SJSA1 (cell line): ENCODE measurements around the gene MRPL16. TPM values are rescaled to one million over a fixed set of nuclear protein-coding genes. Genes with fewer than 3 reads are reported as not detected.
"Not testable (repeated sequence)": the region's sequence is repeated elsewhere in the genome, so short reads cannot be mapped to it uniquely, and the experiment has no call there.

Source experiments
- DNase-seq, 2 experiments: peaks; one replicate each; pipeline ENCODE4 v3.0.0-alpha.2; 2015 to 2020; ENCODE audit warnings: low spot score in 2 of 2, low read depth in 1 of 2
- H3K27ac ChIP-seq: fragments of 250-450 bp; sonication (Bioruptor Pico); 2 replicates; pipeline ENCODE4 v1.5.1; 2020; ENCODE audit warnings: mild to moderate bottlenecking, moderate library complexity
- H3K27me3 ChIP-seq: fragments of 250-450 bp; sonication (Bioruptor Pico); replicated peaks from 2 replicates; pipeline ENCODE4 v1.5.1; 2020; ENCODE audit warnings: mild to moderate bottlenecking, moderate library complexity
- H3K36me3 ChIP-seq: fragments of 250-450 bp; sonication (Bioruptor Pico); 2 replicates; pipeline ENCODE4 v1.5.1; 2020; ENCODE audit warnings: mild to moderate bottlenecking
- H3K4me1 ChIP-seq: fragments of 250-450 bp; sonication (Bioruptor Pico); replicated peaks from 2 replicates; pipeline ENCODE4 v1.6.1; 2021; ENCODE audit warnings: mild to moderate bottlenecking
- H3K4me3 ChIP-seq: fragments of 250-450 bp; sonication (Bioruptor Pico); 2 replicates; pipeline ENCODE4 v1.5.1; 2020; ENCODE audit warnings: mild to moderate bottlenecking
- H3K9me3 ChIP-seq: fragments of 250-450 bp; sonication (Bioruptor Pico); replicated peaks from 2 replicates; pipeline ENCODE4 v1.5.1; 2020; ENCODE audit warnings: mild to moderate bottlenecking
- total RNA-seq: library from RNA; depleted of rRNA; stranded (reverse); fragments of >200 nt; shearing (Covaris generic); gene quantifications from 2 replicates; pipeline ENCODE4 v1.2.3, GENCODE V29; 2014

The MRPL16 gene
- total RNA-seq, 1 experiment from 2014 or later, result 93.0 TPM

DNA sequence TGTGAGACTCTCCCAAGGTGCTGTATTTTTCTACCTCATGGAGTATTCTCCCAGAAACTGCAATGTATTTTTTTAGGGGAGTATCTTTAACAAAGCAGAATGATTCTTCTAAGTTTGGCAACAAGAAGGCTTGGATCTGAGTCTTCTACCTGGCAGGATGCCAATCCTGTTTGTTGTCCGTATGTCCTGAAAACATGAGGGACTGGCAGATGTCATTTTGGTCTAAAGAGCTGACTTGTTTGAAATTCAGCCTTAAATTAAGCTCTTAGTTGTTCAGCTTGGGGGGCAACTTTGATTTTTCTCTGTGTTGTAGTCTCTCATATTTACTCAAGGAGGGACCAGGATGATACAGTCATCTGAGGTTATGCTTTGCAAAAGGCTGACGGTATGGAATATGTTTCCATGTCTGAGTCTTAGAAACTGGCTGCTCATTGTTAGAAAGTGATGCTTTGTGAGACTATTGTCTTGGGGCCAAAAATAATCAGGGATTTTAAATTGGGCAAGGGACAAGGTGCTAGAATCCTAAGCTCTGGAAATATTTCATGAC, 9.3 kb downstream of the MRPL16 start:
- H3K9me3 ChIP-seq, result no peaks in the 10 kb centered on the region
- no peak overlapping the region for H3K4me3 ChIP-seq
- peaks cover 47% of the 10 kb centered on the region for H3K36me3 ChIP-seq
- no peaks in the 10 kb centered on the region for H3K27me3 ChIP-seq
- no peak for DNase-seq
- no peak overlapping the region for H3K27ac ChIP-seq
- H3K4me1 ChIP-seq, result no peaks in the 10 kb centered on the region

DNA sequence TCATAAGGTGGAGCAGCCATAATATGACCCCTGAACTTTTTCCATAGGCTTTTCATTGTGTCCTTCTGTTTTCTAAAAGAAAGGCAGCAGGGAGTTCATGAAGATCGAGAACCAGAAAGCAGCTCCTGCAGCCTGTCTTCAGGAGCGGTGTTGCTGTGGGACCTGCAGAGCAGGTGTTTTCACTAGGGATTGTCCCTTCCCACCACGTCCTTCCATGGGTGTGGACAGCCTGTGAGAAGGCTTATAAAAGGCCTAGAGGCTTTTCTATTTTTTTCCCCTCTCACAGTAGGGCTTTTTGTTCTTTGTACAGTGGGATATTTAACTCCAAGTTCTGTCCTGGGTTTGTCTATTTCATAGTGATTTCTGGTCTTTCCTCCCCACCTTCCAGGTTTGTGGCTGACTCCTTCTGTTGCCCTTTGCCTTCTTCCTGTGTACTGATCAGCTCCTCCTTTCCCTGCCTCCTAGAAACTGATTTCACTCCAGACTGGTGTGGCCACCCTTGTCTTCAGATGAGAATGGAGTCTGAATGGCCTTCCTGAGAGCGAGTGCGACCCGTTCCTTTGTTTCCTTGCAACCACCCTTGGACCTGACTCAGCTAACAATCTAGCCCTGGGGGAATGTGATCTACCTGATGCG, 10.1 kb downstream of the MRPL16 start:
- Histone ChIP-seq H3K4me1 (no peaks in the 10 kb centered on the region), H3K27ac (no peak overlapping the region), H3K27me3 (no peaks in the 10 kb centered on the region), H3K9me3 (no peaks in the 10 kb centered on the region), H3K4me3 (no peak overlapping the region), H3K36me3 (peaks cover 47% of the 10 kb centered on the region)
- DNase-seq, result no peak

DNA sequence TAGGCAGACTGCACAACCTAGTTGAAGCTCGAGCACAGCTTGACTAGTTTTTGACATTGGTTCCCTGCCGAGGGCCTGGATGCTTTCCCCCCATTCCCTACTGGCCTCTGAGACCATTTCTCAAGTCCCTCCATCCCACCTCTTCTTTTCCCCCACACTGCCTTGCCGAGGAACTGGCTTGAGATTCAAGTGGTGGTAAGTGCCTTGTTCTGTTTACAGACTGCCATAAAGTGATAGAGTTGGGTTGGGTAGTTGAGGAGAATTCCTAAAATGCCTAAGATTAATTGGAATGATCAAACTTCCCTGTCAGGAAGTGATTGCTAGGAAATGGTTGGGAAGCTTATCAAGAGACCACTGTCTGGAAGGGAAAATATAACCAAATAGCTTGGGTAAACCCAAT, 16.2 kb downstream of the MRPL16 start:
- DNase-seq, result no peak
- Histone ChIP-seq H3K4me3 (no peak overlapping the region), H3K4me1 (no peaks in the 10 kb centered on the region), H3K36me3 (peaks cover 65% of the 10 kb centered on the region), H3K27me3 (no peaks in the 10 kb centered on the region), H3K9me3 (no peaks in the 10 kb centered on the region), H3K27ac (no peak overlapping the region)

DNA sequence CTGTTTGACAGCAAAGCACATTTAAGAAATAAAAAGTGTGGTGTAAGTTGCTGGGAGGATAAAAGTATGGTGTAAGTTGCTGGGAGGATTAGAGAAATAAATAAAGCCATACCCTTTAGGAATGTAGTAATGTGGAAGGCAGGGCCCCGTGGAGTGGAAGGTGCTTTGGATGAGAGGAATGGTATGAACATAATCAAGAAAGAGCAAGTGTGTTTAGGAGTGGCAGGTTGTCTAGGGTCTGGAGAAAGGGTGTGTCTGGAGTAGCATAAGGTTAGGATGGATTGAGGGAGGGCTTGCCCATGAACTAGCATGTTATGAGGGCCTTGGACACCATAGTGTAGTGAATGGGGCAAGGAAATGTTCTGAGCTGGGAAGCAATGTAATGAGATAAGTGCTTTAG, 18.1 kb downstream of the MRPL16 start:
- Histone ChIP-seq H3K4me3 (no peak overlapping the region), H3K36me3 (peaks cover 72% of the 10 kb centered on the region), H3K27ac (no peak overlapping the region), H3K9me3 (no peaks in the 10 kb centered on the region), H3K27me3 (no peaks in the 10 kb centered on the region), H3K4me1 (peaks cover 8% of the 10 kb centered on the region)
- DNase-seq, result no peak

DNA sequence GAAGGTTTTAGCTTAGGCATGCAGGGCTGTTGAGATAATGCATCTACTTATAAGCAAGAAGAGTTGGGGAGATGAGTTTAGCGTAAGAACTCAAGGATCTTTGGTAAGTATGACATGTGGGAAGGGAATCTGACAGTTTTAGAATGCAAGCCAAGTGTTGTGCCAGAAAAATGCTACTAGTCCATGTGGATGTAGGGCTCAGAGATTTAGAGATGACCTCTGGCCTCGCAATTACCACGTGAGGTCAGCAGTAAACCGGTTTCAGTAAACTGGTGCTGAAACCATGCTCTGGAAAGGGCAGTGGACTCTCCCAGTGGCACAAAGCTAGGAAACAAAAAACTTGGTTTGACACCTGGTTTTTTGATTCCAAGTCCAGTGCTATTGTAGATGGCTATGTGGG, 18.9 kb downstream of the MRPL16 start:
- H3K27ac ChIP-seq, result no peak overlapping the region
- peaks cover 69% of the 10 kb centered on the region for H3K36me3 ChIP-seq
- peaks cover 16% of the 10 kb centered on the region for H3K4me1 ChIP-seq
- DNase-seq, result no peak
- no peak overlapping the region for H3K4me3 ChIP-seq
- no peaks in the 10 kb centered on the region for H3K9me3 ChIP-seq
- H3K27me3 ChIP-seq, result no peaks in the 10 kb centered on the region

DNA sequence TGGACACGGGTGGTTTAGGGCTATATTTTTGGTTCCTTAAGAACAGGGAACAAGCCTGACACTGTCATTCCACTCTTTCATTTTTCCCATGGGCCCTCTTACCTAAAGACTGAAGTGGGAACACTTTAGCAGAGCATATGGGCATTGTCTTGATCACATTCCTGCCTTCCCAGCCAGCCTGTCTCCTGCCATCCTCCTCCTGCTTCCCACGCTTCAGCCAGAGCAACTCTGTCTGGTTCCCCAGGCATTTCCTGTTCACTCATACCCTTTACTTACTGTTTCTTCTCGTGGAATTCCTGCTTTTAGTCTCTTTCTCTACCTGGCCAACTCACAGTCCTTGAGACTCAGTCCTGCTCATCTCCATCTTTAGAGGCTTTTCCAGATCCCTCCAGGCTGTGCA, 22.8 kb downstream of the MRPL16 start:
- H3K36me3 ChIP-seq, result peaks cover 37% of the 10 kb centered on the region
- H3K27me3 ChIP-seq, result no peaks in the 10 kb centered on the region
- H3K27ac ChIP-seq, result peak overlapping the region; percentile 37
- H3K4me3 ChIP-seq, result no peak overlapping the region
- H3K9me3 ChIP-seq, result no peaks in the 10 kb centered on the region
- peak in 1 of 2 experiments; percentile 54 for DNase-seq
- peaks cover 20% of the 10 kb centered on the region for H3K4me1 ChIP-seq

DNA sequence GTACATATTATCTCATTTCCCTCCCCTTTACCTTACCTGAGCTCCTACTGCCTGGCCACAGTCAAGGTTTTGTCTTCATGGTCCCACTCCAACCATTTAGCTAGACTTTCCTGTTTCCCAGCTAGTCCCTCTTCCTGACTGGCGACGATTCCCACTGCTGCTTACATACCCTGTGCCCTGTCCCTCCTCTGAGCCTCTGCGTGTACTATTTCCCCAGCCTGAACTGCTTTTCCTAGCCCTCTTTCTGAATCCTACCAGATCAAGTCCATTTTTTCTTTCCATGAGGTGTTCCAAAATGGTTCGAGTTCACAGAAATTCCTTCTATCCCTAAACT, 23.4 kb downstream of the MRPL16 start:
- DNase-seq, result no peak
- H3K4me3 ChIP-seq, result no peak overlapping the region

DNA sequence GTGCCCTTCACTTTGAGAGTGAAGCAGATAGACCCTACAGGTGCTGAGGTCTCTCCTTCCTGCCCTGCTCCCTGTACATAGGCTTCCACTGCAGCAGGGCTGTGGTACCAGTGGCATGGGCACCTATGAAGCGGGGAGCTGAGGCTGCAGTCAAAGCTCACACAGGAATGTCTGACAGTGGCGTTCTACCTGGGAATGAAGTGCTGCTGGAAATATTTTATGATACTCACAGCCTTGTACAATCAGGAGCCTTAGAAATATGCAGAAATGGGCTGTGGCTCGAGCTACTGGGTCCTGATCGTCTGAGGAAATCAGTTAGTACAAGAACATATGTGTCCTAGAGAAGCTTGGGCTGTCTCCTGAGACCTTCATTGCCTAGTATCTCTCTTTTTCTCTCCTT, 24.8 kb downstream of the MRPL16 start:
- Histone ChIP-seq H3K9me3 (no peaks in the 10 kb centered on the region), H3K27me3 (no peaks in the 10 kb centered on the region), H3K36me3 (peaks cover 20% of the 10 kb centered on the region), H3K4me3 (no peak overlapping the region), H3K4me1 (peaks cover 20% of the 10 kb centered on the region), H3K27ac (no peak overlapping the region)
- no peak for DNase-seq

More for the DNA sequence above, 23.4 kb downstream of the MRPL16 start:
- H3K4me1 ChIP-seq, result peaks cover 20% of the 10 kb centered on the region
- no peaks in the 10 kb centered on the region for H3K9me3 ChIP-seq
- H3K36me3 ChIP-seq, result peaks cover 31% of the 10 kb centered on the region
- no peaks in the 10 kb centered on the region for H3K27me3 ChIP-seq
- H3K27ac ChIP-seq, result peak overlapping the region; percentile 37

DNA sequence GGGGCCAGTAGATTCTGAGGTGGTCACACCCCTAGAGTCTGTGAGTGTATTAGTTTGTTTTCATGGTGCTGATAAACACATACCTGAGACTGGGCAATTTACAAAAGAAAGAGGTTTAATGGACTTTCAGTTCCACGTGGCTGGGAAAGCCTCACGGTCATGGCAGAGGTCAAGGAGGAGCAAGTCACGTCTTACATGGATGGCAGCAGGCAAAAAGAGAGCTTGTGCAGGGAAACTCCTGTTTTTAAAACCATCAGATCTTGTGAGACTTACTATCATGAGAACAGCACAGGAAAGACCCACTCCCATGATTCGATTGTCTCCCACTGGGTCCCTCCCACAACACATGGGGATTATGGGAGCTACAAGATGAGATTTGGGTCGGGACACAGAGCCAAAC, 26.1 kb downstream of the MRPL16 start:
- not testable (repeated sequence) for DNase-seq, H3K4me3 ChIP-seq, H3K27ac ChIP-seq, H3K27me3 ChIP-seq, H3K9me3 ChIP-seq
- peaks cover 20% of the 10 kb centered on the region for H3K4me1 ChIP-seq
- H3K36me3 ChIP-seq, result peaks cover 10% of the 10 kb centered on the region

DNA sequence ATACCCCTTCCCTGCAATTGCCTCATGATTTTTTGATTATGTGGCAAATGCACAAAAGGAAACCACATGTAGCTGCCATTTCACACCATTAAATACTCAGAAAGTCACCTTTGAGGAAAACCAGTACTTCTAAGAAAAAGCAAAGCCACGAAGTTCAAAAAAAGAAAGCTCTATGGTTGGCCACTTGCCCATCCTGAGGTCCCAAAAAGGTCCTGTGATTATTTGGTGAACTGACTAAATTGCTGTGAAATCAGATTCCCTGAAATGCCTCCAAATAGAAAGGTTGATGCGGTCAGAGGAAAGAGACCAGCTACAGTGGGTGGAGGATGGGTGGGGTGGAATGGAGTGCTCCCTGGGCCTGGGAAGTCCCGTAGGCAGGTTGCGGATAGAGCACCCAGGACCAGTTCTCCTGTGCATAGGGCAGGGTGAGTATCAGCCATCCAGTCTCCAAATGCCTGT, 26.9 kb downstream of the MRPL16 start:
- peaks cover 20% of the 10 kb centered on the region for H3K4me1 ChIP-seq
- H3K36me3 ChIP-seq, result peaks cover 8% of the 10 kb centered on the region; the same call in 1 of the 2 replicates
- DNase-seq, result no peak
- no peaks in the 10 kb centered on the region for H3K9me3 ChIP-seq
- no peaks in the 10 kb centered on the region for H3K27me3 ChIP-seq
- H3K4me3 ChIP-seq, result no peak overlapping the region
- no peak overlapping the region for H3K27ac ChIP-seq

DNA sequence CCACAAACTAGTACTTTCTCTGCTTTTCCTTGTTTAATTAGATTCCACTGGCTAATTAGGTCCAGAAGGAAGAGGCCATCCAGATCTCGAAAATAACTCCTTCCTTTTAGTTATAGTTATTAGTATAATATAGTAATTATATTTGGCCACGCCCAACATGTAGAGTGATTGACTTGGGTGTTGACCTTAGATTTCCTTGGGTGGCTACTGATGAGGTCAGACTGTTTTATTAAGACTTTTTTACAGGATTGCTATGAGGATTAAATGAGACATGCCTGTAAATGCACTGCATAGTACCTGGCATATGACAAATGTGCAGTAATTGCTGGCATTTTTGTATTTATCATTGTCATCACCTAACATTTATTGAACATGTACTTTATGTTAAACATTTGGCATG, 28.5 kb downstream of the MRPL16 start:
- Histone ChIP-seq H3K9me3 (no peaks in the 10 kb centered on the region), H3K36me3 (0 out of 2 replicates have a peak, but pooled peaks cover 3% of the 10 kb centered on the region), H3K27ac (no peak overlapping the region), H3K4me3 (no peak overlapping the region), H3K27me3 (no peaks in the 10 kb centered on the region), H3K4me1 (peaks cover 8% of the 10 kb centered on the region)
- DNase-seq, result no peak

DNA sequence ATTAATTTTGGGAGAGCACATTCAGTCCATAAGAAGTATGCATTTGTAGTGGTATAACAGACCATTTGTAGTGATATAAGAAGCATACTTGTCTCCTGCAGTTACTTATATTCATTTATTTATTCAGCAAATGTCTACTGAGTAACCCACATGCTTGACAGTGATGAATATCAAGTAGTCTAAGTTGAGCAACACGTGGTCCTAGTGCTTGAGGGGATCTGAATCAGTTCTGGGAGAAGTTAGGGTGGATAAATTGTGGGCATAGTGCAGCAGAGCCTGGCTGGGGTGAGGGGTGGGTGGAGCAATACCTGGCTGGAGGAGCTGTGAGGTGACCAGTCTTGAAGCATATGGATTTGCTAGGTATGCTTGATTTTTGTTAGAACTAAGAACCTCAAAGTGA, 31.1 kb downstream of the MRPL16 start:
- peaks cover 14% of the 10 kb centered on the region for H3K36me3 ChIP-seq
- H3K9me3 ChIP-seq, result no peaks in the 10 kb centered on the region
- DNase-seq, result no peak
- no peak overlapping the region for H3K27ac ChIP-seq
- H3K4me1 ChIP-seq, result peaks cover 9% of the 10 kb centered on the region; the same call in 1 of the 2 replicates
- no peak overlapping the region for H3K4me3 ChIP-seq
- H3K27me3 ChIP-seq, result no peaks in the 10 kb centered on the region

DNA sequence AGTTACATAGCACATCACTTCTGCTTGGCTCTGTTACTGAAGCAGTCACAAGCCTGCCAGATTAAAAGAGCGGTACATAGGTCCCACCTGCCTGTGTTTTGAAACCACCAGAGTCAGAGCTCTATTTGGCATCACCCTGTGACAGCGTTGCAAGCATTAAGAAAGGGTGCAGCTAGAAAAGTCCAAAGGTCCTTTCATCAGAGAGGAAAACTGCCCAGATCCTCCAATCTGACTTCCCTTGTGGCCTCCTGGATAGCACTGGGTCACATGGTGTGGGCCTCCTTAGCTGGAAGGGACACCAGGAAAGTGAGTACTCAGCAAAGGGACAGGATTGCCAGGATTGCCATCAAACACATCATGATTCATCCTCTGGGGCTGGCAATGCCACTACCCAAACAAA, 32.5 kb downstream of the MRPL16 start:
- Histone ChIP-seq H3K4me3 (no peak overlapping the region), H3K4me1 (peaks cover 9% of the 10 kb centered on the region; the same call in 1 of the 2 replicates), H3K36me3 (peaks cover 22% of the 10 kb centered on the region), H3K27me3 (no peaks in the 10 kb centered on the region), H3K27ac (no peak overlapping the region), H3K9me3 (no peaks in the 10 kb centered on the region)
- DNase-seq, result no peak

DNA sequence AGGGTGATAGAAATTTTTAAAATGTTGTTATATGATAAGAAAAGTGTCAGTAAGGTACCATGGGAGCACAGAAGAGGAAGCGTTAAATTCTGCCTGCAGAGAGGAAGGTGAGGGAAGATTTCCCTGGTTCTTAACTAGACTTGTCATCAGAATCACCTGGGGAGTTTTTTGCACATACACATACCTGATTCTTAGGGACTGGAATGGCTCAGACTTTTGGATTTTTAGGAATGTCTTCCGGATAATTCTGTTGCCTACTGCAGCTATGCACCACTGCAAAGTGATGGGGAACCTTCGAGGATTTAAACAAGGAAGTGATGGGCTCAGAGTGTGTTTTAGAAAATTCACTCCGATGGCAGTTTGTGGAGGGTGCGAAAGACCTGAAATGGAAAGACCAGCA, 33.5 kb downstream of the MRPL16 start:
- no peak for DNase-seq
- Histone ChIP-seq H3K36me3 (peaks cover 26% of the 10 kb centered on the region), H3K4me3 (no peak overlapping the region), H3K9me3 (no peaks in the 10 kb centered on the region), H3K27me3 (no peaks in the 10 kb centered on the region), H3K27ac (no peak overlapping the region), H3K4me1 (peaks cover 9% of the 10 kb centered on the region; the same call in 1 of the 2 replicates)
